ENCODE measurements around the gene RAB40A.
A peak's percentile ranks its signal among the peaks of the same experiment; 100 is the strongest.
"Not testable (repeated sequence)": the region's sequence is repeated elsewhere in the genome, so short reads cannot be mapped to it uniquely, and the experiment has no call there.

The RAB40A gene

DNA sequence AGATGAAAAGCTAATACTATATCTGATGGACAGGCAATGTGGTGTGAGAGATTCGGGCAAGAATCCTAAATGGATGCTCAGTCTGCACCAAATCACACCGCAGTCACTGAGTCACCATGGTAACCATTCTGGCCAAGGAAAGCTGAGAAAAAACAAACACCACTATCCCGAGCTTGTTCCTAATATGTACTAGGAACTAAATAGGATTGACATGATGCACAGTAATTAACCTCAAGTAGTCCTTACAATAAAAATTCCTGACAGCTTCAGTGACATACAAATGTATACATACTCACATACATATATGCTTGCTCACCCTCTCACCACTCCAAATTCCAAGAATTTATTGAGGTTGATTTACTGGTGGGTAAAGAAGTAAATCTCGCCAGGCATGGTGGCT, 1.1 kb upstream of the RAB40A start:
- peak; percentile 2 for DNase-seq

- DNase-seq = no peak
These were observed 718 bp downstream of the RAB40A start for GRCh38 chrX:103518571-103518970.

DNA sequence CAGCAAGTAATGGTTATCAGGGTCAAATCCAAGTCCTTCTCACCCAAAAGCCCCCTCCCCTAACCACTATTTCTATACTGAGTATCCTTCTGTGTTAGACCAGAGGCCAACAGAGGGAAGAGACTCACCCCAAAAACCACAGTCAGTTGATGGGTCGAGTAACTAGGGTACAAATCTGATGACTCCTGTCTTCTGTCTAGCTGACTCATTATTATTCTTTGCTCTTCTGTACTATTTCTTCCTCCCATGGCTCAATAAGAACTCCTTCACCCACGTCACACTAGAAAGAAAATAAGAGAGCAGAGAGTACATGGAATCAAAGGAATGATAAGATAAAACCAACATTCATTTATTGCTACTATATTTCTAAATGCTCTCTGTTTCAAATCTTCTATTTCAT, 2.0 kb downstream of the RAB40A start:
- DNase-seq = no peak

- peak; percentile 28 for DNase-seq
These were observed 5.7 kb downstream of the RAB40A start for GRCh38 chrX:103513476-103514108.

GRCh38 chrX:103513067-103513466, 6.2 kb downstream of the RAB40A start:
- peak; percentile 12 for DNase-seq

GRCh38 chrX:103510031-103510430, 9.3 kb downstream of the RAB40A start:
- no peak for DNase-seq

- DNase-seq = no peak
These were observed 15.5 kb downstream of the RAB40A start for GRCh38 chrX:103503853-103504207.

DNA sequence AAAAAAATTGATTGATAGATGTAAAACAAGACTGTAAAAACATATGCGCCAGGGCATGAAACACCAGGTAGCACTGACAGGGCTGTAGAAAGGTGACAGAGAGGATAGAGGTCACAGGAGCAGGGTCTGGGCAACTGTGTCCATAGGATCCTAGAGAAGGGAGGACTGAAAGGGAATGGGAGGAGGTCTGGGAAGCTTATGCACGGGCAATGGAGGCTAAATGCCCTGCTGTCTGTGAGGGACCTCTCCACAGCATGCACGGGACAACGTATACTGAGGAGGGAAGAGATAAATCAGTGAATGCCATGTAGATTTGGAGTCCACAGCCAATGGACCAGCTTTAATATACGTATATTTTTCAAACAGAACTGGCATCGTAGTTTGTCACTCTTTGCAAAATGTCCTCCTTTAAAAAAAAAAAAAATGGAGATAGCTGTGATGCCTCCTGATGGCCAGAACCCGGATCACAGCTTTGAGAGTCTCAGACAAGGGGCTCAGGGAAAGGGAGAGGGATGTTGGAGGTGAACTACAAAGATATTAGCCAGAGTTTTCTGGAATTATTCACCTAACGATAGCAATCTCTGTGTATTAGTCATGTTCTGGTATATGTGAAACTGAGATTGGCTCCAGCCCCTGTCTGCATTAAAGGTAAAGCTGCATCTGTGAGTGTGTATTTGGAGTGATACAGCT, 16.0 kb downstream of the RAB40A start:
- DNase-seq = peak; percentile 18

DNA sequence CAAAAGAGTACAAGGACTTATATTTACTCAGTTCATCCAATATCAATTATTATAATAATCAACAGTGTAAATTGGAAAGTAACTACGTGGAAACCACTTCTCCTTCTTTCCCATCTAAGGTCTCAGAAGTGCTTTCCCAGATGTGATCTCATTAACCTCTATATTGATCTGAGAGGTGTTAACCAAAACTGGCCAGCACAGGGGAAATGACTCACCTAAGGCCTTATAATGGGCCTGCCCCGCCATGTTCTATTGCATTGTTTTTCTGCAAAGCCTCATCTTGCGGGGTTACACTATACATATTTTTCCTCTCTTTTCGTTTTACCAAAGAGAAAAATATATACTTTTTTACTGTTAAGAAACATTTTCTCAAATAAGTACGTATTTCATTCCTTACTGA, 20.5 kb downstream of the RAB40A start:
- no peak for DNase-seq

GRCh38 chrX:103495786-103496185, 23.5 kb downstream of the RAB40A start:
- DNase-seq = no peak

- DNase-seq = not testable (repeated sequence)
These were observed 25.7 kb downstream of the RAB40A start for GRCh38 chrX:103493578-103493977.

GRCh38 chrX:103489733-103490132, 29.6 kb downstream of the RAB40A start:
- DNase-seq = peak; percentile 57

DNA sequence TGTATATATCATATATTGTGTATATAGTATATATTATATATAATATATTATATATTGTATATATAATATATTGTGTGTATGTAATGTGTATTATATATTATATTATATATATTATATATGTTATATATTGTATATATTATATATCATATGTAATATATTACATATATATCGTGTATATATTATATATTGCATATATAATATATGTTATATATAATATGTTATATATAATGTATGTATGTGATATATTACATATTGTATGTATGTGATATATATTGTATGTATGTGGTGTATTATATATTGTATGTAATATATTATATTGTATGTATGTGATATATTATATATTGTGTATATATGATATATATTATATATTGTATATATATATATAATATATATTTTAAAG, 30.5 kb downstream of the RAB40A start:
- peak; percentile 20 for DNase-seq

DNA sequence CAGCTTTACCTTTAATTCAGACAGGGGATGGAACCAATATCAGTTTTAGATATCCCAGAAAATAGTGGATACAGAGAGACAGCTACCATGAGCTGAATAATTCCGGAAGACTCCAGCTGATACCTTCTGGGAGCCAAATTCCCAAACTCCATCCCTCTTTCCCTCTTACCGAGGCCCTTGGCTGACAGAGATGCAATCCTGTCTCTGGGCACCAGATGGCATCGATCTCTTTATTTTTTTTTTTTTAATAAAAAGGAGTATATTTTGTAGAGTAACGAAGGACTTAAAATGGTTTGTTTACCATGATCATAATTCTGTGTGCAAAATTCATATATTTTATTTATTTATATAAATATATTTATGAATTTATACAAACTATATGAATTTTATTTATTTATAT, 31.0 kb downstream of the RAB40A start:
- DNase-seq = peak; percentile 44

DNA sequence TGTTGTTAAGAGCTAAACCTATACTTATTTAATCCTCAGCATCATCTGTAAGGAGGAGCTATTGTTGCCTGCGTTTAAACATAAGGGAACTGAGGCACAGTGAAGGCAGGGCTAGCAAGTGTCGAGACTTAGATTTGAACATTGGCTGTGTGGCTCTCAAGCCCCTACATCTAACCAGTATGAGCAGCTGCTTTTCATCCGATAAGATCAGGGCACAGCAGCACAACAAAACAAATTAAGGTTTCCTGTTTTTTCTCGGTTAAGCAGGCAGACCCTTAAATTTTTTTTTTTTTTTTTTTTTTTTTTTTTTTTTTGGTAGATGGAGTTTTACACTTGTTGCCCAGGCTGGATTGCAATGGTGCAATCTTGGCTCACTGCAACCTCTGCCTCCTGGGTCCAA, 35.6 kb downstream of the RAB40A start:
- DNase-seq = no peak

- no peak for DNase-seq
These were observed 38.8 kb downstream of the RAB40A start for GRCh38 chrX:103480526-103480925.

GRCh38 chrX:103477496-103477895, 41.8 kb downstream of the RAB40A start:
- no peak for DNase-seq

DNA sequence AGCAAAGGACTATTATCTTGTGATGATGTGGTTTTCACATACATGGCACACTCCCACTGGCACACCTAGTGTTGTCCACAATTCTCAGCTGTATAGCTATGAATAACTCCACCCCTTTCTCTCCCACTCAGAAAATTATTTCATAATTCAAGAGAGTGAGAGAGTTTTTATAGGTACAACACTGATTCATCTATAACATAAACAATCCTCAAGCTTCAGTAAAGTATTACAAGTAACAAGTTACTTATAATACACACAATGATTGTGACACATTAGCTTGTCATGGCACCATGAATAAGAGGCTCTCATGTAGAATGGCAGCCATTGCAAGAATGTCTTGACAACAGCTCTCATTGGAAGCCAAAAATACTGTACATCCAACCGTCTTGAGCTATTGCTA, 43.9 kb downstream of the RAB40A start:
- DNase-seq = no peak

- not testable (repeated sequence) for DNase-seq
These were observed 49.3 kb downstream of the RAB40A start for GRCh38 chrX:103469977-103470376.

- DNase-seq = no peak
These were observed 51.4 kb downstream of the RAB40A start for GRCh38 chrX:103467887-103468286.

DNA sequence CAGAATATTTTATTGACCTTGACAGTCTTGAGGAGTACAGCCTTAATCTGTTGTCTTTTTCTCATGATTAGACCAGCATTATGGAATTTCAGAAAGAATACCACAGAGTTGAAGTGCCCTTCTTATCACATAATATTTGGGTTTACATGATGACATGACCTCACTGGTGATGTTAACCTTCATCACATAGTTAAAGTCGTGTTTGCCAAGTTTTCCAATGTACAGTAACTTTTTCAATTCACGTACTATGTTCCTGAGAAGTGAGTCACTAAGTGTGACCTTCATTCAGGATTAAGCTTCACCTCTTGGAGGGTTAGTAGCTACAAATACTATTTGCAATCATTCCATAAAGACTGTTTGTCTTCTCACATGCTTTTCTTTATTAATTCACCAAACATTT, 52.1 kb downstream of the RAB40A start:
- no peak for DNase-seq

GRCh38 chrX:103464774-103465117, 54.5 kb downstream of the RAB40A start:
- peak; percentile 77 for DNase-seq

GRCh38 chrX:103464072-103464773, 55.1 kb downstream of the RAB40A start:
- DNase-seq = peak; percentile 75

GRCh38 chrX:103461156-103461555, 58.1 kb downstream of the RAB40A start:
- DNase-seq = no peak
